Measurements from ENCODE around the gene DEFB118.
"Not testable (repeated sequence)": the region's sequence is repeated elsewhere in the genome, so short reads cannot be mapped to it uniquely, and the experiment has no call there.

Gene DEFB118

GRCh38 chr20:31368301-31368700, at the start of gene DEFB118:
Gene DEFB118 (plus strand): TSS chr20:31368601. CDS start chr20:31368651, 50 bp downstream.
- no peak for DNase-seq

GRCh38 chr20:31322504-31322903, 45.9 kb upstream of the DEFB118 start:
- DNase-seq, result no peak

- DNase-seq, result no peak
Observed at GRCh38 chr20:31330893-31331292, 37.5 kb upstream of the DEFB118 start.

- DNase-seq, result no peak
Observed at GRCh38 chr20:31341470-31341869, 26.9 kb upstream of the DEFB118 start.

GRCh38 chr20:31355981-31356380, 12.4 kb upstream of the DEFB118 start:
- no peak for DNase-seq

GRCh38 chr20:31363295-31363694, 5.1 kb upstream of the DEFB118 start:
- DNase-seq, result no peak

- DNase-seq, result not testable (repeated sequence)
Observed at GRCh38 chr20:31364272-31364671, 4.1 kb upstream of the DEFB118 start.

- no peak for DNase-seq
Observed at GRCh38 chr20:31374346-31374745, 5.9 kb downstream of the DEFB118 start.

GRCh38 chr20:31390490-31390889, 22.1 kb downstream of the DEFB118 start, which contains the start of gene DEFB119:
Gene DEFB119 (minus strand): TSS chr20:31390590. CDS start chr20:31390483, 107 bp downstream.
- DNase-seq, result no peak

GRCh38 chr20:31392836-31393235, 24.4 kb downstream of the DEFB118 start:
- no peak for DNase-seq

GRCh38 chr20:31394900-31395299, 26.5 kb downstream of the DEFB118 start:
- no peak for DNase-seq

GRCh38 chr20:31403886-31404285, 35.5 kb downstream of the DEFB118 start:
- DNase-seq, result no peak

GRCh38 chr20:31406115-31406514, 37.7 kb downstream of the DEFB118 start, which contains the start of gene DEFB121:
Gene DEFB121 (minus strand): TSS chr20:31406215. CDS start chr20:31406152, 63 bp downstream.
- no peak for DNase-seq

GRCh38 chr20:31410011-31410410, 41.6 kb downstream of the DEFB118 start:
- DNase-seq, result no peak

- DNase-seq, result no peak
Observed at GRCh38 chr20:31414381-31414780, 46.0 kb downstream of the DEFB118 start.

- DNase-seq, result no peak
Observed at GRCh38 chr20:31415653-31416052, 47.3 kb downstream of the DEFB118 start.

GRCh38 chr20:31418307-31418706, 49.9 kb downstream of the DEFB118 start:
- no peak for DNase-seq

Measured in DMS153 (cell line).